ENCODE measurements around the gene PPHLN1.

Gene PPHLN1

GRCh38 chr12:42325653-42326474 lies at the start of gene PPHLN1, which contains the start of gene ZCRB1:
PPHLN1 (plus strand) TSS chr12:42326167; CDS start chr12:42335903, 9,736 bp downstream.
ZCRB1 (minus strand) TSS chr12:42326094; CDS start chr12:42324102, 1,992 bp downstream.
- in situ Hi-C loops (cut with HindIII; ENCODE audit: low sequenced_read_pairs), result no loop called here
- H3K4me3 ChIP-seq (ENCODE audit: low read depth, low read length), result peak within 1 kb of the TSS; percentile 91
- DNase-seq (ENCODE audit: low read depth, low spot score), result peak; percentile 75
- TF ChIP-seq CTCF (IDR thresholded peaks at IDR 0.05; ENCODE audit: low read depth, low read length), result no peak

GRCh38 chr12:42277396-42278127 lies 48.4 kb upstream of the PPHLN1 start:
- in situ Hi-C loops (cut with HindIII; ENCODE audit: low sequenced_read_pairs), result no loop called here
- no peak for TF ChIP-seq CTCF (IDR thresholded peaks at IDR 0.05; ENCODE audit: low read depth, low read length)
- H3K4me3 ChIP-seq (ENCODE audit: low read depth, low read length), result no peak overlapping the region
- DNase-seq (ENCODE audit: low read depth, low spot score), result no peak

- in situ Hi-C loops (cut with HindIII; ENCODE audit: low sequenced_read_pairs), result no loop called here
- H3K4me3 ChIP-seq (ENCODE audit: low read depth, low read length), result no peak overlapping the region
- no peak for DNase-seq (ENCODE audit: low read depth, low spot score)
- no peak for TF ChIP-seq CTCF (IDR thresholded peaks at IDR 0.05; ENCODE audit: low read depth, low read length)
These were observed 47.8 kb upstream of the PPHLN1 start for GRCh38 chr12:42278128-42278510.

GRCh38 chr12:42281278-42281677 lies 44.7 kb upstream of the PPHLN1 start:
- no peak overlapping the region for H3K4me3 ChIP-seq (ENCODE audit: low read depth, low read length)
- no peak for DNase-seq (ENCODE audit: low read depth, low spot score)
- TF ChIP-seq CTCF (IDR thresholded peaks at IDR 0.05; ENCODE audit: low read depth, low read length), result no peak
- in situ Hi-C loops (cut with HindIII; ENCODE audit: low sequenced_read_pairs), result no loop called here

- no peak overlapping the region for H3K4me3 ChIP-seq (ENCODE audit: low read depth, low read length)
- TF ChIP-seq CTCF (IDR thresholded peaks at IDR 0.05; ENCODE audit: low read depth, low read length), result no peak
- DNase-seq (ENCODE audit: low read depth, low spot score), result no peak
- in situ Hi-C loops (cut with HindIII; ENCODE audit: low sequenced_read_pairs), result no loop called here
These were observed 44.1 kb upstream of the PPHLN1 start for GRCh38 chr12:42281844-42282243.

- no peak for TF ChIP-seq CTCF (IDR thresholded peaks at IDR 0.05; ENCODE audit: low read depth, low read length)
These were observed 43.7 kb upstream of the PPHLN1 start for GRCh38 chr12:42282294-42282693.

More at GRCh38 chr12:42282294-42282693, 43.7 kb upstream of the PPHLN1 start:
- H3K4me3 ChIP-seq (ENCODE audit: low read depth, low read length), result no peak overlapping the region
- in situ Hi-C loops (cut with HindIII; ENCODE audit: low sequenced_read_pairs), result no loop called here
- no peak for DNase-seq (ENCODE audit: low read depth, low spot score)

Measured in astrocyte of the spinal cord (primary cell).